Aorta (tissue), 5 donors: ENCODE data around the gene PTPRZ1. TPM values are rescaled to one million over a fixed set of nuclear protein-coding genes. Genes with fewer than 3 reads are reported as not detected.

Experiments used
- ATAC-seq: fragments of 200-7000 bp; cut with Tn5 transposase; one replicate; pipeline ENCODE4 v1.9.1; 2022; ENCODE audit warnings: moderate library complexity; ENCODE audit not compliant: low FRiP score
- DNase-seq, 2 donors: peaks; one replicate each; pipeline ENCODE4 v3.0.0-alpha.2; 2020
- H3K27ac ChIP-seq, 2 donors: one replicate each; pipeline ENCODE4 v1.5.1; 2013; ENCODE audit warnings: low read length in 2 of 2, mild to moderate bottlenecking in 2 of 2, moderate library complexity in 2 of 2, control low read depth in 1 of 2, inconsistent platforms in 1 of 2, low read depth in 1 of 2
- H3K27me3 ChIP-seq, 2 donors: one replicate each; pipeline ENCODE4 v1.6.1; 2013; ENCODE audit warnings: control low read depth in 1 of 2, low read length in 1 of 2, mild to moderate bottlenecking in 1 of 2, moderate library complexity in 1 of 2; ENCODE audit not compliant: insufficient read depth in 2 of 2, control insufficient read depth in 1 of 2
- H3K36me3 ChIP-seq, 2 donors: one replicate each; pipeline ENCODE4 v1.6.1; 2013; ENCODE audit warnings: control low read depth in 1 of 2, low read length in 1 of 2, mild to moderate bottlenecking in 1 of 2; ENCODE audit not compliant: insufficient read depth in 2 of 2, control insufficient read depth in 1 of 2
- H3K4me1 ChIP-seq, 2 donors: one replicate each; pipeline ENCODE4 v1.6.1; 2013; ENCODE audit warnings: low read length in 2 of 2, control low read depth in 1 of 2, mild to moderate bottlenecking in 1 of 2, moderate library complexity in 1 of 2; ENCODE audit not compliant: insufficient read depth in 2 of 2, control insufficient read depth in 1 of 2
- H3K4me3 ChIP-seq, 2 donors: one replicate each; pipeline ENCODE4 v1.5.1; 2013; ENCODE audit warnings: low read length in 2 of 2, control low read depth in 1 of 2, mild to moderate bottlenecking in 1 of 2
- H3K9me3 ChIP-seq: one replicate; pipeline ENCODE4 v1.6.1; 2013; ENCODE audit warnings: mild to moderate bottlenecking, low read length; ENCODE audit not compliant: control insufficient read depth
- WGBS, 2 donors: extraction: QIAGEN DNeasy Blood & Tissue Kit; methylation state at CpG; one replicate each; pipeline ENCODE4 v1.1.7; 2013; 5-methylcytosine and 5-hydroxymethylcytosine counted together
- intact Hi-C, 2 donors: fragments of 100-400 bp; cut with DNase I; formaldehyde crosslinking; loops; one replicate each; pipeline versions ENCODE4 v1.14.2 to v1.15.0; 2022
- polyA plus RNA-seq, 2 donors: library from polyadenylated mRNA; stranded (reverse); fragments of 200-250 nt; gene quantifications; one replicate each; pipeline ENCODE4 v1.2.3, GENCODE V29; 2013
- total RNA-seq, 2 donors: library from RNA; stranded (reverse); fragmentation: NEBNext Ultra II Directional; extraction: Animal tissue kit (Norgen Biotek cat#: 25700); gene quantifications; one replicate each; pipeline ENCODE4 v1.2.1, GENCODE V29; 2021
- donor health status: healthy with polysubstance abuse.
- donor health status: Bipolar disorder and iron deficiency.
- donor health status: DM: no; HTN: no; CAD: no.
- donor health status: DM: no; HTN: no; CAD: no.
- donor health status: DM: yes; HTN: yes; CAD: no.

PTPRZ1 gene
- total and polyA plus RNA-seq, 4 donors: 2.2 to 4.1 (median 2.7) TPM; not detected in 1

- no peak for DNase-seq
- ATAC-seq: no peak
- Histone ChIP-seq H3K27ac (no peak overlapping the region), H3K9me3 (no peaks in the 10 kb centered on the region), H3K4me3 (no peak overlapping the region), H3K27me3 (no peaks in the 10 kb centered on the region), H3K4me1 (no peaks in the 10 kb centered on the region), H3K36me3 (peaks cover 0 to 2% of the 10 kb centered on the region in 2 donors)
- intact Hi-C loops: no loop called here
- WGBS, 2 donors: 40 to 43% methylated on average over 2 of the region's 2 CpGs
Observed at GRCh38 chr7:122006687-122007086, 133.7 kb downstream of the PTPRZ1 start.

GRCh38 chr7:122010116-122010515, 137.2 kb downstream of the PTPRZ1 start:
- Histone ChIP-seq H3K27ac (no peak overlapping the region), H3K4me3 (no peak overlapping the region), H3K4me1 (no peaks in the 10 kb centered on the region), H3K27me3 (no peaks in the 10 kb centered on the region), H3K9me3 (no peaks in the 10 kb centered on the region), H3K36me3 (peaks cover 0 to 2% of the 10 kb centered on the region in 2 donors)
- intact Hi-C loops: no loop called here
- ATAC-seq (no peak), DNase-seq (no peak)
- WGBS, 2 donors: 95 to 99% methylated on average over 7 of the region's 7 CpGs

GRCh38 chr7:122013065-122013464, 140.1 kb downstream of the PTPRZ1 start:
- ATAC-seq: no peak
- Histone ChIP-seq H3K4me3 (no peak overlapping the region), H3K36me3 (peaks cover 0 to 2% of the 10 kb centered on the region in 2 donors), H3K27ac (no peak overlapping the region), H3K4me1 (no peaks in the 10 kb centered on the region), H3K9me3 (no peaks in the 10 kb centered on the region), H3K27me3 (no peaks in the 10 kb centered on the region)
- intact Hi-C loops: no loop called here
- DNase-seq: no peak
- WGBS, 2 donors: 93% methylated on average over 2 of the region's 2 CpGs

GRCh38 chr7:122013630-122014029, 140.7 kb downstream of the PTPRZ1 start:
- H3K4me3 ChIP-seq: no peak overlapping the region
- 90 to 91% methylated on average over 3 of the region's 3 CpGs for WGBS, 2 donors

GRCh38 chr7:122014697-122015096, 141.7 kb downstream of the PTPRZ1 start:
- Histone ChIP-seq H3K27ac (no peak overlapping the region), H3K36me3 (peaks cover 0 to 2% of the 10 kb centered on the region in 2 donors), H3K4me1 (no peaks in the 10 kb centered on the region), H3K9me3 (no peaks in the 10 kb centered on the region), H3K27me3 (no peaks in the 10 kb centered on the region), H3K4me3 (no peak overlapping the region)
- no peak for DNase-seq
- ATAC-seq: no peak
- 98 to 100% methylated on average over 1 of the region's 1 CpG for WGBS, 2 donors
- intact Hi-C loops: no loop called here

More at GRCh38 chr7:122013630-122014029, 140.7 kb downstream of the PTPRZ1 start:
- Histone ChIP-seq H3K27me3 (no peaks in the 10 kb centered on the region), H3K27ac (no peak overlapping the region), H3K4me1 (no peaks in the 10 kb centered on the region), H3K36me3 (peaks cover 0 to 2% of the 10 kb centered on the region in 2 donors), H3K9me3 (no peaks in the 10 kb centered on the region)
- intact Hi-C loops: no loop called here
- no peak for ATAC-seq
- no peak for DNase-seq

- 85 to 89% methylated on average over 1 of the region's 1 CpG for WGBS, 2 donors
- Histone ChIP-seq H3K4me1 (no peaks in the 10 kb centered on the region), H3K27ac (no peak overlapping the region), H3K4me3 (no peak overlapping the region), H3K36me3 (no peaks in the 10 kb centered on the region), H3K27me3 (no peaks in the 10 kb centered on the region), H3K9me3 (no peaks in the 10 kb centered on the region)
- ATAC-seq: no peak
- intact Hi-C loops: no loop called here
- no peak for DNase-seq
Observed at GRCh38 chr7:122018032-122018431, 145.1 kb downstream of the PTPRZ1 start.

- no peak overlapping the region for H3K4me3 ChIP-seq
- 95 to 99% methylated on average over 2 of the region's 2 CpGs for WGBS, 2 donors
- DNase-seq (no peak), ATAC-seq (no peak)
- no peaks in the 10 kb centered on the region for H3K9me3 ChIP-seq
- no peaks in the 10 kb centered on the region for H3K27me3 ChIP-seq
- H3K4me1 ChIP-seq: no peaks in the 10 kb centered on the region
- no peak overlapping the region for H3K27ac ChIP-seq
- no peaks in the 10 kb centered on the region for H3K36me3 ChIP-seq
- intact Hi-C loops: no loop called here
Observed at GRCh38 chr7:122027058-122027457, 154.1 kb downstream of the PTPRZ1 start.

- DNase-seq (no peak), ATAC-seq (no peak)
- Histone ChIP-seq H3K4me3 (no peak overlapping the region), H3K4me1 (no peaks in the 10 kb centered on the region), H3K27ac (no peak overlapping the region), H3K36me3 (no peaks in the 10 kb centered on the region), H3K9me3 (no peaks in the 10 kb centered on the region), H3K27me3 (no peaks in the 10 kb centered on the region)
- intact Hi-C loops: no loop called here
- WGBS, 2 donors: 87 to 88% methylated on average over 1 of the region's 1 CpG
Observed at GRCh38 chr7:122033641-122034040, 160.7 kb downstream of the PTPRZ1 start.

GRCh38 chr7:122035876-122036275, 162.9 kb downstream of the PTPRZ1 start:
- H3K9me3 ChIP-seq: no peaks in the 10 kb centered on the region
- H3K27ac ChIP-seq: no peak overlapping the region
- intact Hi-C loops: no loop called here
- no peak overlapping the region for H3K4me3 ChIP-seq
- no peak for ATAC-seq
- H3K36me3 ChIP-seq: no peaks in the 10 kb centered on the region
- no peaks in the 10 kb centered on the region for H3K4me1 ChIP-seq
- DNase-seq: no peak
- WGBS, 2 donors: 90 to 91% methylated on average over 1 of the region's 1 CpG
- no peaks in the 10 kb centered on the region for H3K27me3 ChIP-seq
